Liver (tissue), 9 donors: ENCODE measurements around the gene RASGRP4. TPM values are rescaled to one million over a fixed set of nuclear protein-coding genes. Genes with fewer than 3 reads are reported as not detected.
A peak's percentile ranks its signal among the peaks of the same experiment; 100 is the strongest.

Experiments used
- DNase-seq: peaks from one replicate; pipeline ENCODE4 v3.0.0-alpha.2; 2017; ENCODE audit warnings: low spot score
- H3K27ac ChIP-seq, 2 donors: one replicate each; pipeline ENCODE4 v1.7.0; 2013; ENCODE audit warnings: inconsistent platforms in 2 of 2, low read length in 2 of 2, control low read depth in 1 of 2, low read depth in 1 of 2, mild to moderate bottlenecking in 1 of 2
- H3K27me3 ChIP-seq, 4 donors: one replicate each; pipeline versions ENCODE4 v1.6.1 to v1.7.0; 2013; ENCODE audit warnings: low read length in 3 of 4, inconsistent platforms in 1 of 4, mild to moderate bottlenecking in 1 of 4, moderate library complexity in 1 of 4; ENCODE audit not compliant: control insufficient read depth in 4 of 4, insufficient read depth in 4 of 4
- H3K36me3 ChIP-seq, 4 donors: one replicate each; pipeline versions ENCODE4 v1.6.1 to v1.7.0; 2013; ENCODE audit warnings: low read length in 3 of 4, mild to moderate bottlenecking in 3 of 4, low read depth in 1 of 4, moderate library complexity in 1 of 4; ENCODE audit not compliant: control insufficient read depth in 4 of 4, insufficient read depth in 3 of 4
- H3K4me1 ChIP-seq, 4 donors: one replicate each; pipeline versions ENCODE4 v1.6.1 to v1.7.0; 2013; ENCODE audit warnings: low read length in 3 of 4, mild to moderate bottlenecking in 3 of 4, moderate library complexity in 1 of 4; ENCODE audit not compliant: control insufficient read depth in 4 of 4, insufficient read depth in 4 of 4
- H3K4me3 ChIP-seq, 3 donors: one replicate each; pipeline versions ENCODE4 v1.6.1 to v1.7.0; 2013; ENCODE audit warnings: low read length in 3 of 3, control low read depth in 1 of 3, low read depth in 1 of 3, mild to moderate bottlenecking in 1 of 3
- H3K9ac ChIP-seq, 2 donors: one replicate each; pipeline ENCODE4 v1.7.0; 2013; ENCODE audit warnings: low read length in 2 of 2, mild to moderate bottlenecking in 2 of 2, moderate library complexity in 2 of 2, control low read depth in 1 of 2, low read depth in 1 of 2
- H3K9me3 ChIP-seq, 4 donors: one replicate each; pipeline versions ENCODE4 v1.6.1 to v1.7.0; 2013; ENCODE audit warnings: low read length in 3 of 4; ENCODE audit not compliant: control insufficient read depth in 4 of 4
- HNF4A ChIP-seq, 2 donors: conservative IDR thresholded peaks; 2 replicates each; pipeline ENCODE4 v1.6.1; 2016; ENCODE audit warnings: antibody characterized with exemption in 2 of 2, mild to moderate bottlenecking in 2 of 2
- JUND ChIP-seq, 2 donors: IDR thresholded peaks; 2 replicates each; pipeline ENCODE4 v1.6.1; 2016; ENCODE audit warnings: antibody characterized with exemption in 2 of 2
- NR2F2 ChIP-seq: IDR thresholded peaks from 2 replicates; pipeline ENCODE4 v1.6.1; 2016; ENCODE audit warnings: antibody characterized with exemption
- RAD21 ChIP-seq, 2 donors: IDR thresholded peaks; 2 replicates each; pipeline ENCODE4 v1.6.1; 2016; ENCODE audit warnings: antibody characterized with exemption in 2 of 2, mild to moderate bottlenecking in 2 of 2
- RXRA ChIP-seq, 2 donors: IDR thresholded peaks; 2 replicates each; pipeline ENCODE4 v1.6.1; 2017 to 2018; ENCODE audit warnings: antibody characterized with exemption in 2 of 2, mild to moderate bottlenecking in 1 of 2
- SP1 ChIP-seq: IDR thresholded peaks from 2 replicates; pipeline ENCODE4 v1.6.1; 2018; ENCODE audit warnings: antibody characterized with exemption, mild to moderate bottlenecking
- TAF1 ChIP-seq: conservative IDR thresholded peaks from 2 replicates; pipeline ENCODE4 v1.6.1; 2016; ENCODE audit warnings: antibody characterized with exemption, mild to moderate bottlenecking
- YY1 ChIP-seq: IDR thresholded peaks from 2 replicates; pipeline ENCODE4 v1.6.1; 2016; ENCODE audit warnings: antibody characterized with exemption, mild to moderate bottlenecking
- WGBS: extraction: QIAGEN DNeasy Blood & Tissue Kit; methylation state at CpG from one replicate; pipeline ENCODE4 v1.1.7; 2013; 5-methylcytosine and 5-hydroxymethylcytosine counted together
- polyA plus RNA-seq, 2 donors: library from polyadenylated mRNA; stranded (reverse) in 1 of 2; unstranded in 1 of 2; fragments of 200-250 nt in 1 of 2; fragments of >200 nt in 1 of 2; fragmentation: Nextera tagmentation in 1 of 2; extraction: Ambion mirVana in 1 of 2; gene quantifications; one replicate each; pipeline versions ENCODE4 v1.2.1 to v1.2.3, GENCODE V29; 2013 to 2015
- total RNA-seq, 2 donors: library from RNA; depleted of rRNA; stranded (reverse); fragments of >200 nt; gene quantifications; one replicate each; pipeline ENCODE4 v1.2.3, GENCODE V29; 2014
- TF ChIP-seq, protein P1 (sequence below): fragments of 150-350 bp; IDR thresholded peaks from 2 replicates; pipeline ENCODE4 v1.5.1; 2017; ENCODE audit warnings: improper control_type of control experiment, low read depth, low read length; ENCODE audit not compliant: missing input control
- TF ChIP-seq, protein P2 (sequence below): IDR thresholded peaks from 2 replicates; pipeline ENCODE4 v1.6.1; 2016; ENCODE audit warnings: antibody characterized with exemption
- TF ChIP-seq, protein P3 (sequence below): IDR thresholded peaks from 2 replicates; pipeline ENCODE4 v1.6.1; 2016; ENCODE audit warnings: antibody characterized with exemption
- TF ChIP-seq, protein P4 (sequence below): IDR thresholded peaks from 2 replicates; pipeline ENCODE4 v1.6.1; 2016; ENCODE audit warnings: antibody characterized with exemption, mild to moderate bottlenecking
- donor health status: healthy.
- donor health status: healthy.
- donor health status: healthy.
- donor health status: healthy.
- donor health status: healthy.

The RASGRP4 gene
- total and polyA plus RNA-seq, 4 donors, result 0.60 to 2.4 (median 1.6) TPM

DNA sequence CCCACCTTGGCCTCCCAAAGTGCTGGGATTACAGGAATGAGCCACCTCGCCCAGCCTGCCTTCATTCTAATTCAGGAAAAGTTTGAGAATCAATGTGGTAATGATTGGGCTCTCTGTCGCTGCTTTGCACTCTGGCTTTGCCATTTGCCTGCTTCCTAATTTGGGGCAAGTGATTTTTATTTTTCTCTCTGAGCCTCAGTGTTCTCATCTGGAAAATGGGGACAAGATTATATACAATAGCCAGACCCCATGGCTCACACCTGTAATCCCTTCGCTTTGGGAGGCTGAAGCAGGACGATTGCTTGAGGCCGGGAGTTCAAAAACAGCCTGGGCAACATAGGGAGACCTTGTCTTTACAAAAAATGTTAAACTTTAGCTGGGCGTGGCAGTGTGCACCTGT is 11.3 kb upstream of the RASGRP4 start:
- WGBS, result 90% methylated on average over 6 of the region's 6 CpGs
- DNase-seq, result no peak
- TF ChIP-seq SP1, result no peak
- TF ChIP-seq YY1, result no peak
- TF ChIP-seq, protein P1, sequence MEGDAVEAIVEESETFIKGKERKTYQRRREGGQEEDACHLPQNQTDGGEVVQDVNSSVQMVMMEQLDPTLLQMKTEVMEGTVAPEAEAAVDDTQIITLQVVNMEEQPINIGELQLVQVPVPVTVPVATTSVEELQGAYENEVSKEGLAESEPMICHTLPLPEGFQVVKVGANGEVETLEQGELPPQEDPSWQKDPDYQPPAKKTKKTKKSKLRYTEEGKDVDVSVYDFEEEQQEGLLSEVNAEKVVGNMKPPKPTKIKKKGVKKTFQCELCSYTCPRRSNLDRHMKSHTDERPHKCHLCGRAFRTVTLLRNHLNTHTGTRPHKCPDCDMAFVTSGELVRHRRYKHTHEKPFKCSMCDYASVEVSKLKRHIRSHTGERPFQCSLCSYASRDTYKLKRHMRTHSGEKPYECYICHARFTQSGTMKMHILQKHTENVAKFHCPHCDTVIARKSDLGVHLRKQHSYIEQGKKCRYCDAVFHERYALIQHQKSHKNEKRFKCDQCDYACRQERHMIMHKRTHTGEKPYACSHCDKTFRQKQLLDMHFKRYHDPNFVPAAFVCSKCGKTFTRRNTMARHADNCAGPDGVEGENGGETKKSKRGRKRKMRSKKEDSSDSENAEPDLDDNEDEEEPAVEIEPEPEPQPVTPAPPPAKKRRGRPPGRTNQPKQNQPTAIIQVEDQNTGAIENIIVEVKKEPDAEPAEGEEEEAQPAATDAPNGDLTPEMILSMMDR, result no peak
- H3K4me1 ChIP-seq, result peaks cover 0 to 2% (median 0%) of the 10 kb centered on the region in 4 donors
- no peak overlapping the region for H3K27ac ChIP-seq
- no peak overlapping the region for H3K4me3 ChIP-seq
- no peaks in the 10 kb centered on the region for H3K9me3 ChIP-seq
- H3K9ac ChIP-seq, result no peak overlapping the region
- H3K36me3 ChIP-seq, result no peaks in the 10 kb centered on the region
- H3K27me3 ChIP-seq, result peaks cover 0 to 9% (median 4%) of the 10 kb centered on the region in 4 donors

DNA sequence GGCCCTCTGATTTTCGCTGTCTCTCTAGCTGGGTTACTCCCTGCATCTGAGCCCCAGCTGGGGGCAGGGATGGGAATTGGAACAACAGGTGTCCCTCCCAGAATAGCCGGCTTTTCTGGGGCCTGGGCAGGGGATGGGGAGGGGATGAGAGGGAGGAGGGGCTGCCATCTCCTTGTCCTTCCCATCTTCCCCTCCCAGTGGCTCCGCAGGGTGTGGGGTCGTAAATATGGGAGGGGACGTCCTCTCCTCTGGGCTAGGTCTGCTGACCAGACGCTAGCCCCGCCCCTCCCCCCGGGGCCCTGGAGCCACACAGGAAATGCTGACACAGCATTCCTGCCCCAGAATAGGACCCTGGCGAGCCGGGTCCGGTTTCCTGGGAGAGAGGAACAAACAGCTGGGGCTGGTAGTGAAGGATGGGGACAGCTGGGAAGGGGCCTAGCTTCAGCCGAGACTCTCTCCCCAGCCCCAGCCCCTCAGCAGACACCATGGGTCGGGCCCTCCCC is 8.6 kb upstream of the RASGRP4 start:
- WGBS, result 16% methylated on average over 13 of the region's 13 CpGs
- no peak overlapping the region for H3K27ac ChIP-seq
- no peak for DNase-seq
- H3K4me1 ChIP-seq, result peaks cover 0 to 2% (median 0%) of the 10 kb centered on the region in 4 donors
- peaks cover 0 to 9% (median 4%) of the 10 kb centered on the region in 4 donors for H3K27me3 ChIP-seq
- H3K36me3 ChIP-seq, result no peaks in the 10 kb centered on the region
- H3K9ac ChIP-seq, result no peak overlapping the region
- TF ChIP-seq NR2F2, result no peak
- no peak overlapping the region for H3K4me3 ChIP-seq
- H3K9me3 ChIP-seq, result no peaks in the 10 kb centered on the region

DNA sequence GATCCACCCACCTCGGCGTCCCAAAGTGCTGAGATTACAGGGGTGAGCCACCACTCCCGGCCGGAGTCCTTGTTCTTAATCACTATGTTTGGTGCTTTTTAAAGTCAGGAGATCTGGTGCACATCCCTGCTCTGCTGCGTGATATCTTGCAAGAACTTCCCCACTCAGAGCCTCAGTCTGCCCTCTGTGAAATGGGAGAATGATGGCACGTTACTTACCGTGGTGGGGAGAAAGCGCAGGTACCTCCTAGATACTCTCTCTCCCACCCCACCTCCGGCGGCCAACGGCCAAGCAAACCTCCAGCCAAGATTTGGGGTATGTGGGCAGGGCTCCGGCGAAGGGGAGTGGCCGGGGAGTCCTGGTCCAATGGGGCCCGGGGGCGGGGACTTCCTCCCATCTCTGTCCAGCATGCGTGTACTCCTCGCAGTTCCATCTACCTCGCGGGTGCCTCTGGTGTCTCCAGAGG is 7.3 kb upstream of the RASGRP4 start, which contains the start of gene RYR1:
Gene RYR1 (plus strand): TSS at position 424 of the 466 bp plus-strand sequence. CDS start 139 bp downstream, outside the sequence.
- Histone ChIP-seq H3K27ac (no peak within 1 kb of the TSS), H3K9ac (no peak within 1 kb of the TSS), H3K4me1 (peaks cover 0 to 2% (median 0%) of the 10 kb centered on the region in 4 donors), H3K27me3 (peaks cover 0 to 9% (median 4%) of the 10 kb centered on the region in 4 donors), H3K4me3 (no peak within 1 kb of the TSS), H3K9me3 (no peaks in the 10 kb centered on the region), H3K36me3 (no peaks in the 10 kb centered on the region)
- WGBS, result 16% methylated on average over 20 of the region's 20 CpGs
- TF ChIP-seq, protein P2, sequence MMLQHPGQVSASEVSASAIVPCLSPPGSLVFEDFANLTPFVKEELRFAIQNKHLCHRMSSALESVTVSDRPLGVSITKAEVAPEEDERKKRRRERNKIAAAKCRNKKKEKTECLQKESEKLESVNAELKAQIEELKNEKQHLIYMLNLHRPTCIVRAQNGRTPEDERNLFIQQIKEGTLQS, result no peak
- TF ChIP-seq TAF1 (no peak), HNF4A (conservative IDR thresholded peaks at IDR 0.05) (no peak), JUND (IDR thresholded peaks at IDR 0.05) (no peak), NR2F2 (no peak), RAD21 (IDR thresholded peaks at IDR 0.05) (no peak), SP1 (no peak), RXRA (IDR thresholded peaks at IDR 0.05) (no peak)
- TF ChIP-seq, protein P3, sequence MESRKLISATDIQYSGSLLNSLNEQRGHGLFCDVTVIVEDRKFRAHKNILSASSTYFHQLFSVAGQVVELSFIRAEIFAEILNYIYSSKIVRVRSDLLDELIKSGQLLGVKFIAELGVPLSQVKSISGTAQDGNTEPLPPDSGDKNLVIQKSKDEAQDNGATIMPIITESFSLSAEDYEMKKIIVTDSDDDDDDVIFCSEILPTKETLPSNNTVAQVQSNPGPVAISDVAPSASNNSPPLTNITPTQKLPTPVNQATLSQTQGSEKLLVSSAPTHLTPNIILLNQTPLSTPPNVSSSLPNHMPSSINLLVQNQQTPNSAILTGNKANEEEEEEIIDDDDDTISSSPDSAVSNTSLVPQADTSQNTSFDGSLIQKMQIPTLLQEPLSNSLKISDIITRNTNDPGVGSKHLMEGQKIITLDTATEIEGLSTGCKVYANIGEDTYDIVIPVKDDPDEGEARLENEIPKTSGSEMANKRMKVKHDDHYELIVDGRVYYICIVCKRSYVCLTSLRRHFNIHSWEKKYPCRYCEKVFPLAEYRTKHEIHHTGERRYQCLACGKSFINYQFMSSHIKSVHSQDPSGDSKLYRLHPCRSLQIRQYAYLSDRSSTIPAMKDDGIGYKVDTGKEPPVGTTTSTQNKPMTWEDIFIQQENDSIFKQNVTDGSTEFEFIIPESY, result no peak
- TF ChIP-seq, protein P4, sequence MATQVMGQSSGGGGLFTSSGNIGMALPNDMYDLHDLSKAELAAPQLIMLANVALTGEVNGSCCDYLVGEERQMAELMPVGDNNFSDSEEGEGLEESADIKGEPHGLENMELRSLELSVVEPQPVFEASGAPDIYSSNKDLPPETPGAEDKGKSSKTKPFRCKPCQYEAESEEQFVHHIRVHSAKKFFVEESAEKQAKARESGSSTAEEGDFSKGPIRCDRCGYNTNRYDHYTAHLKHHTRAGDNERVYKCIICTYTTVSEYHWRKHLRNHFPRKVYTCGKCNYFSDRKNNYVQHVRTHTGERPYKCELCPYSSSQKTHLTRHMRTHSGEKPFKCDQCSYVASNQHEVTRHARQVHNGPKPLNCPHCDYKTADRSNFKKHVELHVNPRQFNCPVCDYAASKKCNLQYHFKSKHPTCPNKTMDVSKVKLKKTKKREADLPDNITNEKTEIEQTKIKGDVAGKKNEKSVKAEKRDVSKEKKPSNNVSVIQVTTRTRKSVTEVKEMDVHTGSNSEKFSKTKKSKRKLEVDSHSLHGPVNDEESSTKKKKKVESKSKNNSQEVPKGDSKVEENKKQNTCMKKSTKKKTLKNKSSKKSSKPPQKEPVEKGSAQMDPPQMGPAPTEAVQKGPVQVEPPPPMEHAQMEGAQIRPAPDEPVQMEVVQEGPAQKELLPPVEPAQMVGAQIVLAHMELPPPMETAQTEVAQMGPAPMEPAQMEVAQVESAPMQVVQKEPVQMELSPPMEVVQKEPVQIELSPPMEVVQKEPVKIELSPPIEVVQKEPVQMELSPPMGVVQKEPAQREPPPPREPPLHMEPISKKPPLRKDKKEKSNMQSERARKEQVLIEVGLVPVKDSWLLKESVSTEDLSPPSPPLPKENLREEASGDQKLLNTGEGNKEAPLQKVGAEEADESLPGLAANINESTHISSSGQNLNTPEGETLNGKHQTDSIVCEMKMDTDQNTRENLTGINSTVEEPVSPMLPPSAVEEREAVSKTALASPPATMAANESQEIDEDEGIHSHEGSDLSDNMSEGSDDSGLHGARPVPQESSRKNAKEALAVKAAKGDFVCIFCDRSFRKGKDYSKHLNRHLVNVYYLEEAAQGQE, result no peak
- DNase-seq, result peak; percentile 44
